T-helper 17 cell (primary cell): Measurements from ENCODE around the gene CPE. TPM values are rescaled to one million over a fixed set of nuclear protein-coding genes. Genes with fewer than 3 reads are reported as not detected.
A peak's percentile ranks its signal among the peaks of the same experiment; 100 is the strongest.

Experiments used
- ATAC-seq: fragments of 150-1000 bp; cut with Tn5 transposase; 2 replicates; pipeline ENCODE4 v1.10.0; 2021; ENCODE audit warnings: mild to moderate bottlenecking, moderate library complexity
- DNase-seq, 3 donors: peaks; one replicate each; pipeline versions ENCODE4 v3.0.0 to v3.0.0-alpha.2; 2020 to 2021
- H3K9me3 ChIP-seq: one replicate; pipeline ENCODE4 v1.7.0; 2013; ENCODE audit warnings: low read length, mild to moderate bottlenecking; ENCODE audit not compliant: control insufficient read depth, poor library complexity, severe bottlenecking
- H3K27ac Mint-ChIP-seq: one replicate; pipeline ENCODE4 v1.8.0; 2022; ENCODE audit warnings: mild to moderate bottlenecking, moderate library complexity, mixed read lengths
- H3K27me3 Mint-ChIP-seq: one replicate; pipeline ENCODE4 v1.8.0; 2022; ENCODE audit warnings: mixed read lengths
- H3K36me3 Mint-ChIP-seq: one replicate; pipeline ENCODE4 v1.8.0; 2022; ENCODE audit warnings: low read depth, mixed read lengths
- H3K4me1 Mint-ChIP-seq: one replicate; pipeline ENCODE4 v1.8.0; 2022; ENCODE audit warnings: mild to moderate bottlenecking, mixed read lengths
- H3K4me3 Mint-ChIP-seq: one replicate; pipeline ENCODE4 v1.8.0; 2022; ENCODE audit warnings: mild to moderate bottlenecking, moderate library complexity, mixed read lengths
- total RNA-seq, 4 donors: library from RNA in 2 of 4; stranded (reverse) in 2 of 4; gene quantifications; one replicate each; pipeline ENCODE4 v1.2.3 and lab custom pipeline; 2022 to 2026

Gene CPE
- total RNA-seq, 2 donors from 2014 or later: not detected

- DNase-seq (no peak), ATAC-seq (no peak)
- Mint-ChIP-seq H3K36me3 (no peaks in the 10 kb centered on the region), H3K4me1 (peaks cover 5% of the 10 kb centered on the region), H3K27me3 (peaks cover 58% of the 10 kb centered on the region), H3K4me3 (peak overlapping the region; percentile 81), H3K27ac (no peak overlapping the region)
- H3K9me3 ChIP-seq: no peaks in the 10 kb centered on the region
These were observed 437 bp upstream of the CPE start for GRCh38 chr4:165378398-165378744.

GRCh38 chr4:165379678-165380064, 863 bp downstream of the CPE start:
- no peaks in the 10 kb centered on the region for H3K9me3 ChIP-seq
- Mint-ChIP-seq H3K27ac (no peak overlapping the region), H3K4me3 (peak overlapping the region; percentile 53), H3K4me1 (peaks cover 5% of the 10 kb centered on the region), H3K36me3 (no peaks in the 10 kb centered on the region), H3K27me3 (peaks cover 63% of the 10 kb centered on the region)
- no peak for DNase-seq
- ATAC-seq: no peak

- peaks cover 61% of the 10 kb centered on the region for H3K27me3 Mint-ChIP-seq
- DNase-seq (no peak), ATAC-seq (no peak)
- no peak overlapping the region for H3K27ac Mint-ChIP-seq
- peaks cover 5% of the 10 kb centered on the region for H3K4me1 Mint-ChIP-seq
- H3K36me3 Mint-ChIP-seq: no peaks in the 10 kb centered on the region
- no peak overlapping the region for H3K4me3 Mint-ChIP-seq
- H3K9me3 ChIP-seq: no peaks in the 10 kb centered on the region
These were observed 2.0 kb downstream of the CPE start for GRCh38 chr4:165380805-165381204.

- ATAC-seq (no peak), DNase-seq (no peak)
- Mint-ChIP-seq H3K4me3 (no peak overlapping the region), H3K36me3 (no peaks in the 10 kb centered on the region), H3K27ac (no peak overlapping the region), H3K27me3 (peaks cover 55% of the 10 kb centered on the region), H3K4me1 (peaks cover 5% of the 10 kb centered on the region)
- H3K9me3 ChIP-seq: no peaks in the 10 kb centered on the region
These were observed 3.1 kb downstream of the CPE start for GRCh38 chr4:165381821-165382373.

GRCh38 chr4:165382640-165383039, 3.8 kb downstream of the CPE start:
- H3K27me3 Mint-ChIP-seq: peaks cover 55% of the 10 kb centered on the region
- H3K9me3 ChIP-seq: no peaks in the 10 kb centered on the region
- H3K4me3 Mint-ChIP-seq: no peak overlapping the region
- H3K4me1 Mint-ChIP-seq: peaks cover 5% of the 10 kb centered on the region
- H3K36me3 Mint-ChIP-seq: no peaks in the 10 kb centered on the region
- ATAC-seq (no peak), DNase-seq (no peak)
- H3K27ac Mint-ChIP-seq: no peak overlapping the region

GRCh38 chr4:165383591-165384073, 4.8 kb downstream of the CPE start:
- H3K27ac Mint-ChIP-seq: no peak overlapping the region
- ATAC-seq: no peak
- H3K4me1 Mint-ChIP-seq: no peaks in the 10 kb centered on the region
- H3K4me3 Mint-ChIP-seq: no peak overlapping the region
- H3K27me3 Mint-ChIP-seq: peaks cover 57% of the 10 kb centered on the region
- H3K9me3 ChIP-seq: no peaks in the 10 kb centered on the region
- H3K36me3 Mint-ChIP-seq: no peaks in the 10 kb centered on the region
- no peak for DNase-seq

- Mint-ChIP-seq H3K27ac (no peak overlapping the region), H3K4me1 (no peaks in the 10 kb centered on the region), H3K27me3 (peaks cover 56% of the 10 kb centered on the region), H3K36me3 (no peaks in the 10 kb centered on the region), H3K4me3 (no peak overlapping the region)
- ATAC-seq (no peak), DNase-seq (no peak)
- H3K9me3 ChIP-seq: no peaks in the 10 kb centered on the region
These were observed 5.4 kb downstream of the CPE start for GRCh38 chr4:165384186-165384585.

- no peak for ATAC-seq
- no peak overlapping the region for H3K27ac Mint-ChIP-seq
- no peak overlapping the region for H3K4me3 Mint-ChIP-seq
- no peaks in the 10 kb centered on the region for H3K4me1 Mint-ChIP-seq
- no peaks in the 10 kb centered on the region for H3K9me3 ChIP-seq
- DNase-seq: no peak
- H3K36me3 Mint-ChIP-seq: no peaks in the 10 kb centered on the region
- peaks cover 54% of the 10 kb centered on the region for H3K27me3 Mint-ChIP-seq
These were observed 5.8 kb downstream of the CPE start for GRCh38 chr4:165384598-165384997.

GRCh38 chr4:165385126-165385525, 6.3 kb downstream of the CPE start:
- no peaks in the 10 kb centered on the region for H3K36me3 Mint-ChIP-seq
- H3K27ac Mint-ChIP-seq: no peak overlapping the region
- no peak overlapping the region for H3K4me3 Mint-ChIP-seq
- no peaks in the 10 kb centered on the region for H3K9me3 ChIP-seq
- ATAC-seq (no peak), DNase-seq (no peak)
- H3K27me3 Mint-ChIP-seq: peaks cover 54% of the 10 kb centered on the region
- no peaks in the 10 kb centered on the region for H3K4me1 Mint-ChIP-seq

- Mint-ChIP-seq H3K4me3 (no peak overlapping the region), H3K4me1 (no peaks in the 10 kb centered on the region), H3K27ac (no peak overlapping the region), H3K36me3 (no peaks in the 10 kb centered on the region), H3K27me3 (peaks cover 53% of the 10 kb centered on the region)
- no peaks in the 10 kb centered on the region for H3K9me3 ChIP-seq
- no peak for ATAC-seq
- no peak for DNase-seq
These were observed 7.5 kb downstream of the CPE start for GRCh38 chr4:165386328-165386727.

- no peak for ATAC-seq
- no peaks in the 10 kb centered on the region for H3K9me3 ChIP-seq
- H3K4me3 Mint-ChIP-seq: no peak overlapping the region
- no peaks in the 10 kb centered on the region for H3K36me3 Mint-ChIP-seq
- peaks cover 41% of the 10 kb centered on the region for H3K27me3 Mint-ChIP-seq
- H3K4me1 Mint-ChIP-seq: no peaks in the 10 kb centered on the region
- no peak overlapping the region for H3K27ac Mint-ChIP-seq
- DNase-seq: no peak
These were observed 9.9 kb downstream of the CPE start for GRCh38 chr4:165388756-165389155.

- H3K9me3 ChIP-seq: no peaks in the 10 kb centered on the region
- Mint-ChIP-seq H3K36me3 (no peaks in the 10 kb centered on the region), H3K4me1 (no peaks in the 10 kb centered on the region), H3K4me3 (no peak overlapping the region), H3K27ac (no peak overlapping the region), H3K27me3 (peaks cover 39% of the 10 kb centered on the region)
- no peak for ATAC-seq
- no peak for DNase-seq
These were observed 14.2 kb downstream of the CPE start for GRCh38 chr4:165393051-165393450.

- Mint-ChIP-seq H3K36me3 (no peaks in the 10 kb centered on the region), H3K27me3 (peaks cover 32% of the 10 kb centered on the region), H3K4me3 (no peak overlapping the region), H3K27ac (peak overlapping the region; percentile 2), H3K4me1 (no peaks in the 10 kb centered on the region)
- no peaks in the 10 kb centered on the region for H3K9me3 ChIP-seq
- DNase-seq (no peak), ATAC-seq (no peak)
These were observed 14.9 kb downstream of the CPE start for GRCh38 chr4:165393704-165394103.

GRCh38 chr4:165394275-165394674, 15.5 kb downstream of the CPE start:
- no peaks in the 10 kb centered on the region for H3K36me3 Mint-ChIP-seq
- ATAC-seq: no peak
- no peaks in the 10 kb centered on the region for H3K4me1 Mint-ChIP-seq
- no peaks in the 10 kb centered on the region for H3K9me3 ChIP-seq
- H3K4me3 Mint-ChIP-seq: no peak overlapping the region
- DNase-seq: no peak
- H3K27ac Mint-ChIP-seq: no peak overlapping the region
- peaks cover 31% of the 10 kb centered on the region for H3K27me3 Mint-ChIP-seq
